NT2/D1 (cell line): ENCODE measurements around the gene DEDD.

ENCODE experiments used
- YY1 ChIP-seq: IDR thresholded peaks from 2 replicates; pipeline ENCODE4 v1.6.1; 2011; ENCODE audit not compliant: insufficient read length, insufficient read depth
- ZNF274 ChIP-seq: IDR thresholded peaks from 2 replicates; pipeline ENCODE4 v1.6.1; 2011; ENCODE audit warnings: mild to moderate bottlenecking, low read depth, low read length

GRCh38 chr1:161091093-161091492, 41.4 kb downstream of the DEDD start:
- TF ChIP-seq ZNF274 (no peak), YY1 (no peak)
